ENCODE results near the gene CRABP1. TPM values are rescaled to one million over a fixed set of nuclear protein-coding genes. Genes with fewer than 3 reads are reported as not detected.

The CRABP1 gene
- total RNA-seq, 1 donor from 2014 or later = not detected

GRCh38 chr15:78341057-78341987, 1.2 kb downstream of the CRABP1 start:
- intact Hi-C loops (cut with DNase I) = no loop called here
- no peak for ATAC-seq (ENCODE audit: poor library complexity)
- DNase-seq = no peak

DNA sequence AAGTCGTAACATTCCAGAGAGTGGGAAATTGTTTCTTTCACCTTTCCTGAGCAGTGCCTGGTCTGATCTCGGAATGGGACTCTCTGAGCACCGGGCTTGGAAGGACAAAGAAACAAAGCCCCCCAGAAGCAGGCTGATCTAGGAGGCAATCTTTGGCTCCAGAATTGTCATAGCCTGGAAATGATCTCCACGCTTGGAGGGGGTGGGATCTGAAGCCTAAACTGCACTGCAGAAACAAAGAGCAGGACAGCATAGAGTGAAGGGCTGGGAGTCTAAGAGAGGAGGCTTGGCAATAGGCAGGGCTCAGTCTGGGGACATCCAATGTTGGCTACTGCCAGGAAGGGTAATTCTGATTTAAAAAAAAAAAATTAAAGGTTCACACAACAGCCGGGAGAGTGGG, 1.9 kb downstream of the CRABP1 start:
- no peak for DNase-seq
- ATAC-seq (ENCODE audit: poor library complexity) = no peak
- intact Hi-C loops (cut with DNase I) = no loop called here

DNA sequence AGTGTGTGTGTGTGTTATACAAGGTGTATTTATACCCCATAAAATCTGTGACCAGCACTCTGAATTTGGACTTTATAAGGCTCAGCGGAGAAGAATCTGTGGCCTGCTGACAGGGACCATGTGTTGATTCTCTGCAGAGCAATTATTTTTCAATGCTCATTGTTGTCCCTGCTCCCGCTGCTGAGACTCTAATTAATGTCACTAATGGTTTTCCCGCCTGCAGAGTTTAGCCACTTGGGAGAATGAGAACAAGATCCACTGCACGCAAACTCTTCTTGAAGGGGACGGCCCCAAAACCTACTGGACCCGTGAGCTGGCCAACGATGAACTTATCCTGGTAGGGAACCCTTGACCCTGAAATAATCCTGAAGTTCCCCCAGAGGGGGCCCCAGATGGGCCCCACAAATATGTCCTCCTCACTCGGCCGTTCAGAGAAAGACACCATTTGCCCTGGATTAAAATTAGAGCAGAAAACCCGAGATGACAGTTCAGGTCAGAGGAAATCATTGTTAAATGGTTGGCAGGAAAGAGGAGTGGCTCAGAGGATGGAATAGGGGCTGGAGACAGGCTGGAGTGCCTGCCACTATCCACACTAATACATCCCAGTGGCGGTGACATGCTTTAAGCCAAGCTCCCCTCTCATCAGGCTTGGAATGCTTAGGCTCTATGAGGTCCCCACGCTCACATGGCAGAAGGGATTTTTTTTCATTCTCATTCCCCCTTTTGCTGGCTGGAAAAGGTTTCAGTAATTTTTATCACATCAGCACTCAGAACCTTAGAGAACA, 3.3 kb downstream of the CRABP1 start:
- ATAC-seq (ENCODE audit: poor library complexity) (no peak), DNase-seq (no peak)
- intact Hi-C loops (cut with DNase I) = no loop called here

DNA sequence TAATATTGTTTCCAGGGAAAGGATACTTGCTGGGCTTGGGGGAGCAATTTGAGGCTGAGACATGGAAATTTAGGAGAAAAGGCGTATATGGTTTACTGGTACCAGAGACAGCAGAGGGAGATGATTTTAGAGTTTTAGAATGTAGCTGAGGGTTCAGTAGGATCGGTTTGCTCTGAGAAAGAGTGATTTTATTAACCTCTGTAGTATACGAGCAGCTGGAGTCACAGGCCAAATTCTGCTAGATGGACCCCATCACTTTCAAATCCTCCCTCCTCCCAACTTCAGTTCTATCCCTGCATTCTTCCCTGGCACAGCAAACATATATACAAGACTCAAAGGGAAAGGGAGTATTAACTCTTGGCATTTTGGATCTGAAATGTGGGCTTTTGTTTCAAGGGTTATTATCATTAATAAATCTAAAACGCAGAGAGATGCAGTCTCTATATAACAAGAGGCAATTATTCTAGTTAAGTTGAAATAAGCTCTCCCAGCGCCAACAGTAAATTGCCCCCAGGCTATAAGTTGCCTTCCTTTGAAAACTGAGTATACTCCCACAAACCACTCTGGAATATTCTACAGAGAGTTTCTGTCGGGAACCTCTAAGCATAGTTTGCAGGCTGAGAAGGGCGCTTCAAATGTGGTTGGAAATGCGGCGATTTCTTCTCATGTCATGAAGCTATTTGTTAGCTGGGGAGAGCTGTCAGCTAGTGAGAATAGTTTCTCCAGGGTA, 5.4 kb downstream of the CRABP1 start:
- no peak for ATAC-seq (ENCODE audit: poor library complexity)
- DNase-seq = no peak
- intact Hi-C loops (cut with DNase I) = no loop called here

DNA sequence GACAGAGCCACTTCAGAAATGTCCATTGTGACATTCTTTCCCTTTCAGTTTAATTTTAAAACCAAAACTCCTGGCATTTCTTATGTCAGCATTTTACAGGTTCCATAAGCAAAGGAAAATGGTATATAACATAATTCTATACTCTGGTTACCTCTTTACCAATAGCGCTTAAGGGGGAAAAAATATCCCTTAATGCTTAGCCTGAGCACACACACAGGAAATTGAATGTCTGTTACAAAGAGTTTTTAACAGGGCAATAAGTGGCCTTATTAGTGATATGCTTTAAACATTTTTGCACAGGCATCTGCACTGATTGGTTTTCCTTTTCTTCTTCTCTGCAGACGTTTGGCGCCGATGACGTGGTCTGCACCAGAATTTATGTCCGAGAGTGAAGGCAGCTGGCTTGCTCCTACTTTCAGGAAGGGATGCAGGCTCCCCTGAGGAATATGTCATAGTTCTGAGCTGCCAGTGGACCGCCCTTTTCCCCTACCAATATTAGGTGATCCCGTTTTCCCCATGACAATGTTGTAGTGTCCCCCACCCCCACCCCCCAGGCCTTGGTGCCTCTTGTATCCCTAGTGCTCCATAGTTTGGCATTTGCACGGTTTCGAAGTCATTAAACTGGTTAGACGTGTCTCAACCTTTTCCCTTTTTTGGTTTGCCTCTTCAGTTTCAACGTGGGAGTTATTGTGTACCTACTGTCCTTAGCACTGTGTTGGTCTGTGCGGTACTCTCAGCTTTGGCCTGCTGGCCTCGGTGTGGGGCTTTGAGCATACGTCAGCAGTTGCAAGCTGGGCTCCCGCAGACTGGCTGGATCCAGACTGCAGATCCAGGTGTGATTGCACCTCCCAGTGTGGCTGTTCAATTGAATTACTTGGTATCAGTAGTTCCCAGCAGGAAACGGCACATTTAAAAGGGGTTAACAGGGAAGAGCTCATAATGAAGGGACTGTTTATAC, 7.7 kb downstream of the CRABP1 start:
- DNase-seq = no peak
- intact Hi-C loops (cut with DNase I) = no loop called here
- ATAC-seq (ENCODE audit: poor library complexity) = no peak

DNA sequence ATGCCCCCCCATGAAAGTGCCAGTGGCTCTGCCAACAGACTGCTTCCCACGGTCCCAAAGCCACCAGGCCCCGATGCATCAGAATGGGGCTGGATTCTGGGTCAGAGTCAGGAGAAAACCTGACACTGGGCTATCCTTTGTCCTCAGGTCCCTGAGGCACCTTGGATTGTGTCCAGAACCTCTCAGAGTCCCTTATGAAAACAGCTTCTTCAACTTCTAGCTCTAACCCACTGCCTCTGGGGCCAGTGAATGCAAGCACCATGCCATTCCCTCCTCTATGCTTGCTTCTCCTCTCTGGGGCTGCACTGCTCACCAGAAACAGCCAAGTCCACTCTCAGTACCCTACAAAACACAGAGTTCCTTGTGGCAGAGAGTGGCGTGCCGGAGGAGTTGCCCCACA, 9.9 kb downstream of the CRABP1 start:
- intact Hi-C loops (cut with DNase I) = no loop called here
- DNase-seq = no peak
- no peak for ATAC-seq (ENCODE audit: poor library complexity)

DNA sequence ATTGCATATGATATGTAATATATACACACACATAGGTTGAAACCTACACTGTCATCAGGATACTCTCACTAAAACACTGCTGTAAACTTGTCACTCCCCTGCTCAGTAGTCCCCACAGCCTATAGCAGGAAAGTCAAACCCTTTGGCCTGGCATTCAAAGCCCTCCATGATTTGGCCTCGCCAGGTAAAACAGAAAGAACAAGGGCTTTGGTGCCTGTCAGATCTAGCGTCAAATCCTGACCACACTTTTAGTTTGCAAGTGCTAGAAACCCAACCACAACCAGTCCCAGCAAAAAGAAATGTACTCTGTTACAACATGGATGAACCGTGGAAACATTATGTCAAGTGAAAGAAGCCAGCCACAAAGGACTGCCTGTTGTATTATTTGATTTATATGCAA, 11.4 kb downstream of the CRABP1 start:
- no peak for DNase-seq
- intact Hi-C loops (cut with DNase I) = no loop called here
- no peak for ATAC-seq (ENCODE audit: poor library complexity)

- DNase-seq (no peak), ATAC-seq (ENCODE audit: poor library complexity) (no peak)
- intact Hi-C loops (cut with DNase I) = no loop called here
Measured at GRCh38 chr15:78353093-78353492, 12.9 kb downstream of the CRABP1 start.

- DNase-seq = no peak
- no peak for ATAC-seq (ENCODE audit: poor library complexity)
- intact Hi-C loops (cut with DNase I) = no loop called here
Measured at GRCh38 chr15:78355177-78355576, 15.0 kb downstream of the CRABP1 start.

DNA sequence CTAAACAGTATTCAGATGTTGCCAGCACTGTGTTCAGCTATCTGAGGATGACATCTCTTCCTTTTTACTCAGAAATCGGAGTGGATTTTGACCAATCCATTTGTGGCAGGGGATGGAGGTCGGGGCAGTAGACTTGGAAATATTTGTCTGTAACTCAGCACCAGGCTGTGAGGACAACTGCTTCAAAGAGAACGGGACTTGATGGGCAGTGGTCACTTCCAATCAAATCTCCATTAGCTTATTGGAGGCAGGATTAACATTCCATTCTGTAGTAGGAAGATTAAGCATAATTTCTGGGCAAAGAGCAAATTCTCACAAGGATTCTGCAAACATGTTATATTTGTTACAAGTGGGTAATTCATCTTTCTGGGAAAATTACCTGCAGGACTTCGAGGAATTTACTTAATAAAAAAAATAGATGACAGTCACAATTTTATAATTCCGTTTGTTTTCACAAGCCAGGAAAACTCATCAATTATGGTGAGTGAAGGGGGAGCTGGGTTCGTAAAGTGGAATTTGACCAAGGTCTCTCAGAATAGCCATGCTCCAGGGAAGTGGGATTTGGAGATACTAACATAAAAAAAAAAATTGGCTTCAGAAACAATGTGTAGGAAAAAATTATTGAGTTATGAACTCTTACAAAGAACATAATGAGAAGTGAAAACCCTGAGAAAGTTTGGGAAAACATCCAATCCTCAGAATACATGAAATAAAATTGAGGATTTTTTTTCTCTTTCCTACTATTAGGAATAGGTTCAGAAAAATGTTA, 18.1 kb downstream of the CRABP1 start:
- intact Hi-C loops (cut with DNase I) = no loop called here
- no peak for DNase-seq

GRCh38 chr15:78359041-78359808, 19.1 kb downstream of the CRABP1 start:
- DNase-seq (no peak), ATAC-seq (ENCODE audit: poor library complexity) (no peak)
- intact Hi-C loops (cut with DNase I) = no loop called here

More for the DNA sequence above, 18.1 kb downstream of the CRABP1 start:
- ATAC-seq (ENCODE audit: poor library complexity) = no peak

GRCh38 chr15:78360367-78360801, 20.2 kb downstream of the CRABP1 start:
- intact Hi-C loops (cut with DNase I) = no loop called here
- DNase-seq (peak; percentile 58), ATAC-seq (ENCODE audit: poor library complexity) (peak; percentile 95)

GRCh38 chr15:78360958-78361718, 21.0 kb downstream of the CRABP1 start:
- intact Hi-C loops (cut with DNase I) = no loop called here
- DNase-seq (no peak), ATAC-seq (ENCODE audit: poor library complexity) (peak; percentile 16)

GRCh38 chr15:78361771-78362506, 21.8 kb downstream of the CRABP1 start:
- ATAC-seq (ENCODE audit: poor library complexity) (no peak), DNase-seq (no peak)
- intact Hi-C loops (cut with DNase I) = no loop called here

DNA sequence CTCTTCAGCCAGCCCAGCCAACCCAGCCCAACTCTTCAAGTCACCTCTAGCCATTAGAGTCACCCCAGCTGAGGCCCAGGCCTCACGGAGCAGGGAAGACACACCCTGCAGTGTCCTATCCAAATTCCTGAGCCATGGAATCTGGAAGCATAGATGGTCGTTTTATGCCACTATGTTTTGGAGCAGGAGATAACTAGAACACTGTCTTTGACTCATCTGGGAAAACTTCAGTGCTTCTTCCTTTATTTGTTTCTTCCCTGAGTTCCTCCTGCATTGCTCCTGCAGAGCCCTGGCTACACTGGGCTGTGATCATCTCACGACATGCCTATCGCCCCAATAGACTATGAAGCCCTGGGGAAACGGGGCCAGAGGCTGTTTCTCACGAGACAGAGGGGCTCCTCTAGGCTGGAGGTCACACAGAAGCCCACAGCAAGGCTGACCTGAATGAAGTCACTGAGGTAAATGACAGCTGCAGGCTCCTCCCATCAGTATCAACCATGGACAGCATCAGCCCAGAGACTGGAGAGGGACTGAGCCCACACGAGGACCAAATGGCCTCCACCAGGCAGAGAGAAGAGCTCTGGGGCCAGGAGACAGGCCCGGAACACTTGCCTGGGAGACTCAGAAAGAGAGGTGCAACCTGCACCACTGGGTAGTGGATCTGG, 22.7 kb downstream of the CRABP1 start:
- DNase-seq = no peak
- intact Hi-C loops (cut with DNase I) = no loop called here
- ATAC-seq (ENCODE audit: poor library complexity) = no peak

Measured in Right ventricle myocardium superior (tissue), 1 donor.